HG03432 (cell line): ENCODE data around the gene IL17C.

Source experiments
- ATAC-seq: cut with Tn5 transposase; IDR thresholded peaks from one replicate; pipeline ENCODE4 v1.9.1; 2021; ENCODE audit warnings: mild to moderate bottlenecking, moderate library complexity; ENCODE audit not compliant: unreplicated experiment

The IL17C gene

GRCh38 chr16:88626646-88627045, 11.7 kb upstream of the IL17C start:
- no peak for ATAC-seq

DNA sequence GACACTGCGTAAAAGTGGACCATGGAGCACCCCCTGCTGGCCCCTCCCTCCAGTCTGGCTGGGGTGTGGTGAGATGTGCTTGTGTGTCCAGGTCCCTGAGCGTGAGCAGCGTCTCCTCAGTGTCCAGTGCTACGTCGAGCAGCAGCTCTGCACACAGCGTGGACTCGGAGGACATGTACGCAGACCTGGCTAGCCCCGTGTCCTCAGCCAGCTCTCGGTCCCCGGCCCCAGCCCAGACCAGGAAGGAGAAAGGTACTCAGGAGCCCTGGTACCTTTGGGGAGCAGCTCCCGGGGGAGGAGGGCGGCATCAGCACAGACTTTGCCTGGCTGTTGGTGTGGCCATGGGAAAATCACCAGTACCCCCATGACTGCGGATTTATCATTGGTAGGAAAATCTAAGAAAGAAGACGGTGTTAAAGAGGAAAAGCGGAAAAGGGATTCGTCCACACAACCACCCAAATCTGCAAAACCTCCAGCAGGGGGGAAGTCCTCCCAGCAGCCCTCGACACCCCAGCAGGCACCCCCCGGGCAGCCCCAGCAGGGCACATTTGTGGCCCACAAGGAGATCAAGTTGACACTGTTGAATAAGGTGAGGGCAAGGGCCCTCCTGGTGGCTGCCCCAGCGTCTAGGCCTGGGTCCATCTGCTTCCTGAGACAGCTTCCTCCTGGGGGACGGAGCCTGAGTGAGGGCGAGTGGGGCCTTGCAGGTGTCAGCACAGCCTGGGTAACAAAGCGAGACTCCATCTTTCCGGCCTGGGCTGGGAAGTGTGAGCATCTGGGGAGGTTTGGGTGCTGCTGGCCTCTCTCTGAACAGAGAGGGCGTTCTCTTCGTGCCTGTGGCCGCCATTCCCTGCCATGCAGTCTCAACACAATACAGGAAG, 10.6 kb upstream of the IL17C start:
- ATAC-seq = no peak

- no peak for ATAC-seq
These were observed 9.8 kb upstream of the IL17C start for GRCh38 chr16:88628512-88628974.

DNA sequence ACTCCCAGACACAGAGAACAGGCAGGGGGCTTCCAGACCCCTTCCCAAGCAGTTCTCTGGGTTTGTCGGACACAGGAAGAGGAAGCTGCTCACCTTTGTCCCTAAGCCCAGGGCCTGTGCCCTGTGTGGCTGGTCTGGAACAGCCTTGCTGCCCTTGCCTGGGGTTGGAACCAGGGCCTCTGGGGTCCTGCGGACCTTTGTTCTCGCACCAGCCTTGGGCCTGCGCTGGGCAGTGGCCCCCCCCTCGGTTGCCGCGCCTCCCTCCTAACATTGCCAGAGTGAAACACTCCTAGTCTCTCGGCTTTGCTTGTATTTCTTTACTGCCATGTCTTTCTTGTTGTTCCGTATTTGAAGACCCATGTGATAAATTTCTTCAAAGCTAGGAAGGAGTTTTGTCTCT, 8.5 kb upstream of the IL17C start:
- no peak for ATAC-seq

DNA sequence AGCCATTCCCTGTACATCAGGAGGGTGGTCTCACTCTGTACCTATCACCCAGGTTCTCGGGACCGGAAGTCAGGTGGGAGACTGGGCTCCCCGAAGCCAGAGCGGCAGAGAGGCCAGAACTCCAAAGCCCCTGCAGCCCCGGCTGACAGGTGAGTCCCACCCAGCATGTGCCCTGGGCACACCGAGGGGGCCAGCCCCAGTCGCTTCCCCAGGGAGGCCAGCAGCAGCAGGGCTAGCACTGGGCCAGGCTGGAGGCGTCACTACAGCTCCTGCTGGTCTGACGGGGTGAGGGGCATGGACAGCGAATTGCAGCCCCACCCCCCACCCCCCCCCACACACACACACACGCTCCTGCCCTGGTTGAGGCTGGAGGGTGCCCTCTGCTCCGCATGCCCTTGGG, 7.9 kb upstream of the IL17C start:
- ATAC-seq = no peak

DNA sequence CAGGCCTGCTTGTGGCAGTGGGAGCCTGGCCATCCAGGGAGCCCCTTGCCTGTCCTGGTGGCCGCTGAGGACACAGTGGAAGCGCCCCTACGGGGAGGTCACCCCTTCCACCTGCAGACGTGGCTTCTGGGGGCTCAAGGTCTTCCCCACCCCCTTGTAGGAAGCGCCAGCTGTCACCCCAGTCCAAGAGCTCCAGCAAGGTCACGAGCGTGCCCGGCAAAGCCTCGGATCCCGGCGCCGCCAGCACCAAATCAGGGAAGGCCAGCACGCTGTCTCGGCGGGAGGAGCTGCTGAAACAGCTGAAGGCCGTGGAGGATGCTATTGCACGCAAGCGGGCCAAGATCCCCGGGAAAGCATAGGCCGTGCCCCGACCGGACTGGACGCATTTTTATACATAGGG, 7.4 kb upstream of the IL17C start:
- ATAC-seq = no peak

DNA sequence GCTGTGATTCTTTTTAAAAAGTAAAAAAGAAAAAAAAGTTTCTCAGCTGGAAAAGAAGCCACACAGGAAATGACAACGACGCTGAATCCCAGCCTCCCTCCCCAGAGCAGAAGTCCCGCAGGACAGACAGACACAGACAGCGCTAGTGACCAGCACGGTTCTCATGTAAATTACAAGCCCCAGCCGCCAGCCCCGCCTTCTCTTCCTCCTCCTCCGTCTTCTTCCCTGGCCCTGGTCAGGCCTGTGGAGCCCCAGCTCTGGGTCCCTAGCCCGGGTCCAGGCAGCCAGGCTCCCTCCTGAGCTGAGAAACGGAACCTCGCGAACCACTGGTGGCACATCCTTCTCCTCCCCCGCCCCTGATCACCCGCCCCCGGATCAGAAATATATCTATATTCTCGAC, 7.0 kb upstream of the IL17C start:
- ATAC-seq = no peak

GRCh38 chr16:88631920-88632586, 6.3 kb upstream of the IL17C start:
- ATAC-seq = no peak

- ATAC-seq = no peak
These were observed 5.8 kb upstream of the IL17C start for GRCh38 chr16:88632587-88632930.

DNA sequence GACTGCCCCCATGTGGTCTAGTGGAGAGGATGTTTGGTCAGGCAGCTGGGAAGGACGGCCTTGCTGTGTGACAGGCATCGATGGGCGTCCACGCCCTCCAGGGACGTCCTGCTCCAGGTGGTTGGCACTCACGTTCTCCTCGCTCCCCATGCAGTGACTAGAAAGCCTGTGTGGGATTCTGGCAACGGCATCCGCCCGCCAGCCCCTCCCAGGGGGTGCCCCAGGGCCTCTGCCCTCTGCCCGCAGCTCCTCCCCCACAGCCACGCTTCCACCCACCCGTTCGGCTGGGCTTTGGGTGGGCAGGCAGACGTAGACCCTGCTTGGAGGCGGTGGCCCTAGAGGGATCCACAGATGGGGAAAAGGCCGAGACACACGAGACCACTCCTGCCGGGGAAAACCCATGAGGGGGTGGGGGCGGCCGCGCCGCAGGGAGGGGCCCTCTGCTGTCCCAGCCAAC, 4.7 kb upstream of the IL17C start:
- peak; percentile 31 for ATAC-seq

GRCh38 chr16:88634141-88634993, 4.0 kb upstream of the IL17C start:
- ATAC-seq = peak; percentile 49

DNA sequence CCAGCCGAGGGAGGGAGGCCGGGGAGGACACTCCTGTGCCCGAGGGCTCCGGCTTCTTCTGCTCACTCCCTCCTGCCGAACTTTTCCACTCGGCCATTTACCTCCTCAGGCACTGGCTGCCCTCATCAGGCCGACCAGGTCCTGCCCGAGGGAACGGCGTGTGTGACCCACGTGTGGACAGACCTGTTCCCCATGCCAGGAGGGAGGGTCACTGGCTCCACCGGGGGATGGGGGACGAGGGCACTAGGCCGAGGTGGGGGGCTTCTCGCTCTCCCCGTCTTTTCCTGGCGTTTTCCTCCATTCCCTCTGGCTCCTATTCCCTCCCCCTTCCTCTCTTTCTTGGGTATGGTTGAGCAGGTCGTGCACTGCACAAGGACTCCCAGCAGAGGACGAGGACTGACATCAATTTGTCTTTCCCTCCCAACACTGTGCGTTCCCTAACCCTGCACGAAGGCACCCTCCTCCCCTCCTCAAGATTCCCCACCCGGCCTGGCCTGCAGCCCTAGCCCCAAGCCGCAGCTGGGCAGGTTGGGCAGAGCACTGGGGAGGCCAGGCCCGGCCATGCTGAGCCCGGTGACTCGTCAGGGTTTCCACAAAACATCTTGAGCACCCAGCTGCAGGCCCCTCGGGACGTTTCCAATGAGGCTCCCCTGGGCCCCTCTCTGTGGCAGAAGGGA, 3.2 kb upstream of the IL17C start:
- ATAC-seq = no peak

DNA sequence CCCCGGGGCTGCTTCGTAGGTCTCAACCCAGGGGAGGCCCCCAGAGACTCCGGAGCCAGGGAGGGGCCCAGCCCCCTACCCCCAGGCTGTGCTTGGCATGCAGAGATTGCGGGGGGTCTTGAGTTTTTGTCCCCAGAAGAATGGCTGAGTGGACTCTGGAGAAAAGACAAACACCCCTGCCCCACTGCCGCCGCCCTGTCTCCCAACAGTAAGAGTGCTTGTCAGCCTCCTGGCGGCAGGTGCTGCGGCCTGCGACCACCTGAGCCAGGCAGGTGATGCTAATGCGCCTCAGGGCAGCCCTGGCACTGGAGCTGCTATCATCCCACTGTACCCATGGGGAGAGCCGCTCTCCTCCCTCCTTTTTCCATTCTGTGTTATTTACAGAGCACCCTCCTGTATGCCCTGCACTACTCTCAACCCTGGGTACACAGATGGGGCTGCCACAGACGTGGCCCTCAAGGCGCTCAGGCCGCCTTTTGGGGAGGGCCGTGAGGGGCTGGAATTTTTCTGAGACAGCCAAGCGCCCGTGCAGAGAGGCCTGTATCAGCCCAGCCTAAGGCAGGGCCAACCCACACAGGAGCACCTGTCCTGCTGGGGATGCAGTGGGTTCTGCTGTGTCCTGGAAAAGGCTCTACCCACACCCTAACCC, 2.6 kb upstream of the IL17C start:
- ATAC-seq = no peak

GRCh38 chr16:88636488-88637265, 1.7 kb upstream of the IL17C start:
- ATAC-seq = no peak

DNA sequence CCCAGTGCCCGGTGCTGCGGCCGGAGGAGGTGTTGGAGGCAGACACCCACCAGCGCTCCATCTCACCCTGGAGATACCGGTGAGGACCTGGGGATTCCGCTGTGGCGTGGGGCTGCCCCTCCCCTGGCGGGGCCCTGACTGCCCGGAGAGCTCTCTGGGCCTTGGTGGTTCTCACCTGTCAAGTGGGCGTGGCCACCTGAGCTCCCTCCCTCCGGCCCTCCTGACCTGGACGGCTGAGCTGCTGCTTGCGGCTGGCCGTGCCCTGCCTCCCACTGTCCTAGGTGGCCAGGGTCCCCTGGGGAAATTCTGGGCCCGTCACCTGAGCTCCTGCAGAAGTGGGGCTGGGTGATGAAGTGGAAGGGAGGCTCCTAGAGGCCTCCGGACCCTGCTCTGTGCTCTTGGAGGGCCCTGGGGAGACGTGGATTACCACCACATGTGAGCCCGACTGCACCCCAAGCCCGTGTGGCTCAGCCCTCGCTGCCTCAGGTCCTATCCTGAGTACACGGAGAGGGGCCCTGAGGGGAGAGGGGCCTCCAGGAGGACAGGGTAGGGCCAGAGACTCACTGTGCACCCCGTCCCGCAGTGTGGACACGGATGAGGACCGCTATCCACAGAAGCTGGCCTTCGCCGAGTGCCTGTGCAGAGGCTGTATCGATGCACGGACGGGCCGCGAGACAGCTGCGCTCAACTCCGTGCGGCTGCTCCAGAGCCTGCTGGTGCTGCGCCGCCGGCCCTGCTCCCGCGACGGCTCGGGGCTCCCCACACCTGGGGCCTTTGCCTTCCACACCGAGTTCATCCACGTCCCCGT, 1.1 kb downstream of the IL17C start:
- no peak for ATAC-seq

DNA sequence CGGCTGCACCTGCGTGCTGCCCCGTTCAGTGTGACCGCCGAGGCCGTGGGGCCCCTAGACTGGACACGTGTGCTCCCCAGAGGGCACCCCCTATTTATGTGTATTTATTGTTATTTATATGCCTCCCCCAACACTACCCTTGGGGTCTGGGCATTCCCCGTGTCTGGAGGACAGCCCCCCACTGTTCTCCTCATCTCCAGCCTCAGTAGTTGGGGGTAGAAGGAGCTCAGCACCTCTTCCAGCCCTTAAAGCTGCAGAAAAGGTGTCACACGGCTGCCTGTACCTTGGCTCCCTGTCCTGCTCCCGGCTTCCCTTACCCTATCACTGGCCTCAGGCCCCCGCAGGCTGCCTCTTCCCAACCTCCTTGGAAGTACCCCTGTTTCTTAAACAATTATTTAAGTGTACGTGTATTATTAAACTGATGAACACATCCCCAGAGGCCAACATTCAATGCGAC, 1.7 kb downstream of the IL17C start:
- no peak for ATAC-seq

DNA sequence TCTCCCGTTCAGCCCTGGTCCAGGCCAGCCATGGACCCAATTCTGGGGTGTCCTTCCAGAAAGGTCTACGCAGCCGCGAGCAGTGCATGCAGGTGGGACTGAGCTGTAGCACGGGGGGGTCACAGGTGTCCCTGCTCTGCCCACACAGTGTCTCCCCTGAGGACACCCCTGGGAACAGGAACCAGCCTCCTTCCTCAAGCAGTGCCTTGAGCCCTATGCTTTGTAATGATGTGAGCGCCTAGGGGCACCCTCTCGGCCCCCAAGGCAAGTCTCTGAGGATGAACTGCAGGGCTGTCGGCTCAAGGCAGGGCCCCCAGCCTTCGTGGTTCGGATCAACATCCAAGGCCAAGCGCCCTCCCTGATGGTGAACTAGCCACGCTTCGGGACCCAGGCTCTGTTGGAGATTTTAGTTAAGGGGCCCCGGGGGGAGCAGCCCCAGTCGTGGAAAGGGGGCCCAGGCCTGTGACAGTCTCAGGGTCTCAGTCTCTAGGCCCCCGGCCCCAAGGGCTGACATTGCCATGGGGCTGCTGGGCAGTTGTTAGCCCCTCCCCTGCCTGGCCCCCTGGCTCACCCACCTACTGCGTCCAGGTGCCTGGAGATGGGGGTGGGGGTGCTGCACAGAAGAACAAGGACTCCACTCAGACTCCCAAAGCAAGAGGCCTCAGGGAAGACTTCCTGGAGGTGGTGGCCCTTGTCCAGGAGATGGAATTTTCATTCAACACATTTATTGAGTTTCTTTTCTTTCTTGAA, 2.3 kb downstream of the IL17C start:
- ATAC-seq = no peak
